Omental fat pad (tissue), 4 donors: ENCODE results near the gene SLC39A11. TPM values are rescaled to one million over a fixed set of nuclear protein-coding genes. Genes with fewer than 3 reads are reported as not detected.

Source experiments
- ATAC-seq: fragments of 150-250 bp; one replicate; pipeline ENCODE4 v1.9.1; 2016; ENCODE audit warnings: mild to moderate bottlenecking, moderate library complexity; ENCODE audit not compliant: low FRiP score
- DNase-seq: peaks from one replicate; pipeline ENCODE4 v3.0.0-alpha.2; 2019; ENCODE audit warnings: low spot score
- CTCF ChIP-seq, 3 donors: fragments of 450-650 bp; IDR thresholded peaks; one replicate each; pipeline ENCODE4 v1.5.1; 2016 to 2017; ENCODE audit warnings: antibody characterized with exemption in 3 of 3, mild to moderate bottlenecking in 3 of 3, moderate library complexity in 2 of 3
- total RNA-seq, 4 donors: library from RNA; depleted of rRNA; stranded (reverse); fragments of >200 nt; gene quantifications; one replicate each; pipeline ENCODE4 v1.1.0, GENCODE V29; 2016

Gene SLC39A11
- total RNA-seq, 4 donors from 2014 or later, result 18.8 to 42.4 (median 31.3) TPM

- DNase-seq (no peak), ATAC-seq (no peak)
- TF ChIP-seq CTCF (IDR thresholded peaks at IDR 0.05), result no peak
Observed at GRCh38 chr17:72987166-72987565, 105.3 kb downstream of the SLC39A11 start.

- TF ChIP-seq CTCF (IDR thresholded peaks at IDR 0.05), result no peak
- no peak for DNase-seq
- no peak for ATAC-seq
Observed at GRCh38 chr17:72985882-72986720, 106.4 kb downstream of the SLC39A11 start.

GRCh38 chr17:72984926-72985325, 107.6 kb downstream of the SLC39A11 start:
- ATAC-seq, result no peak
- no peak for DNase-seq
- TF ChIP-seq CTCF (IDR thresholded peaks at IDR 0.05), result no peak

GRCh38 chr17:72984145-72984925, 108.2 kb downstream of the SLC39A11 start:
- DNase-seq (no peak), ATAC-seq (no peak)
- no peak for TF ChIP-seq CTCF (IDR thresholded peaks at IDR 0.05)

GRCh38 chr17:72982680-72983079, 109.8 kb downstream of the SLC39A11 start:
- no peak for DNase-seq
- TF ChIP-seq CTCF (IDR thresholded peaks at IDR 0.05), result no peak
- ATAC-seq, result no peak

- DNase-seq, result no peak
- no peak for TF ChIP-seq CTCF (IDR thresholded peaks at IDR 0.05)
- ATAC-seq, result no peak
Observed at GRCh38 chr17:72978593-72979218, 113.8 kb downstream of the SLC39A11 start.
